Activated gamma-delta T cell treated with Interleukin-2 at 50 U/mL for 16 hours (primary cell): ENCODE data around the gene USP12.
"Not testable (repeated sequence)": the region's sequence is repeated elsewhere in the genome, so short reads cannot be mapped to it uniquely, and the experiment has no call there.

Experiments
- DNase-seq: peaks from one replicate; pipeline ENCODE4 v3.0.0-alpha.2; 2020

Gene USP12

GRCh38 chr13:27147530-27148170, 24.0 kb downstream of the USP12 start:
- no peak for DNase-seq

DNA sequence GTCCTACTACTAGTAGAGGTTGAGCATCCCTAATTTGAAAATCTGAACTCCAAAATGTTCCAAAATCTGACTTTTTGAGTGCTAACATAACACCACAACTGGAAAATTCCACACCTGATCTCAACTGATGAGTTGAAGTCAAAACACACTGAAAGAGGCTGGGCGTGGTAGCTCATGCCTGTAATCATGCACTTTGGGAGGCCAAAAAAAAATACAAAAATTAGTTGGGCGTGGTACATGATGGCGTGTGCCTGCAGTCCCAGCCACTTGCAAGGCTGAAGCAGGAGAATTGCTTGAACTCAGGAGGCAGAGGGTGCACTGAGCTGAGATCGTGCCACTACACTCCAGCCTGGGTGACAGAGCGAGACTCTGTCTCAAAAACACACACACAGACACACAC, 29.9 kb downstream of the USP12 start:
- DNase-seq: no peak

DNA sequence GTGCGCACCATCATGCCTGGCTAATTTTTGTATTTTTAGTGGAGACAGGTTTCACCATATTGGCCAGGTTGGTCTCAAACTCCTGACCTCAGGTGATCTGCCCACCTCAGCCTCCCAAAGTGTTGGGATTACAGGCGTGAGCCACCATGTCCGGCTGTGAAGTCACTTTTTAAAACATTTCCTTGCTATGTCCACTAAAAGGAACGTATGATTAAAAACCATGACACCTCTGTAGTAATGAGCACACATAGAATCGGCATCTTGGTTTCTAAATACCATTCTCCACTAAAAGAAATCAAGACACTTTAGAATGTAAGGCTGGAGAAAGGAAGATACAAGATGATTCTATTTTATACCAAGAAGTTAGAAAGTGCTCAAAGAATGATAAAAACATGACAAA, 30.5 kb downstream of the USP12 start:
- not testable (repeated sequence) for DNase-seq

- no peak for DNase-seq
Observed at GRCh38 chr13:27140060-27140459, 31.6 kb downstream of the USP12 start.

- DNase-seq: no peak
Observed at GRCh38 chr13:27139565-27139964, 32.0 kb downstream of the USP12 start.

GRCh38 chr13:27138457-27139093, 33.0 kb downstream of the USP12 start:
- no peak for DNase-seq

DNA sequence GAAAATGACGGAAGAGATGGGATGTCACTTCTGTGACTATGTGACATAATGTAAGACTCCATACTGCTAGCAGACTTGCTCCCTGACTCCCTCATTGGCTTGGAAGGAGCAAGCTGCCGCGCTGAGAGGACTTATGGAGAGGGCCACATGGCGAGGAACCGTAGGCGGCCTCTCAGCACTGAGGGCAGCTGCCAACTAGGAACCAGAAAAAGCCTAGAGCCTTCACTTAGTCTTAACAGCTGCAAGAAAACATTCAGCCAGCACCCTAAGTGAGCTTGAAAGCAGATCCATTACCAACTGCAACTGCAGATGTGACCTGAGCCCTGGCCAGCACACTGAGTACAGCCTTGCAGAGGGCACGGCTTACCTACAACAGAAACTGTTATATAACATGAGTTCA, 33.9 kb downstream of the USP12 start:
- no peak for DNase-seq

GRCh38 chr13:27135023-27135422, 36.6 kb downstream of the USP12 start:
- no peak for DNase-seq

GRCh38 chr13:27133889-27134288, 37.7 kb downstream of the USP12 start:
- DNase-seq: no peak

- no peak for DNase-seq
Observed at GRCh38 chr13:27132538-27132937, 39.1 kb downstream of the USP12 start.

DNA sequence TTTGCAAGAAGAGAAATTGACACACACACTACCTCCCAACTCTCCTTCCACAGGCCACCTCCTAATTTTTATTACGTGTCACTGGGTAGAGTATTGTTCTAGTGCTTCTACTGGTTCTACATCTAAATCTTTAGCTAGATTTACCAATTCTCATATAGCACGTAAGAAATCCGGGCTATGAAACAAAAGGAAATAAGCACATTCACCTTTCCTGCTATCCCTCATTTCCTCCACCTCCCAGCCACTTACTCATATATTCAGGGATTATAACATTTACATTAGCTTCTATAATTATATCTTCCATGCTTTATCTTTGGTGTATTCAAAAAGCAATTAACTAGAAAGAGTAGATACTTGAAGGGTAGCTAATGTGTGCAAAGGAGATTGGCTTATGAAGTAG, 39.7 kb downstream of the USP12 start:
- no peak for DNase-seq

DNA sequence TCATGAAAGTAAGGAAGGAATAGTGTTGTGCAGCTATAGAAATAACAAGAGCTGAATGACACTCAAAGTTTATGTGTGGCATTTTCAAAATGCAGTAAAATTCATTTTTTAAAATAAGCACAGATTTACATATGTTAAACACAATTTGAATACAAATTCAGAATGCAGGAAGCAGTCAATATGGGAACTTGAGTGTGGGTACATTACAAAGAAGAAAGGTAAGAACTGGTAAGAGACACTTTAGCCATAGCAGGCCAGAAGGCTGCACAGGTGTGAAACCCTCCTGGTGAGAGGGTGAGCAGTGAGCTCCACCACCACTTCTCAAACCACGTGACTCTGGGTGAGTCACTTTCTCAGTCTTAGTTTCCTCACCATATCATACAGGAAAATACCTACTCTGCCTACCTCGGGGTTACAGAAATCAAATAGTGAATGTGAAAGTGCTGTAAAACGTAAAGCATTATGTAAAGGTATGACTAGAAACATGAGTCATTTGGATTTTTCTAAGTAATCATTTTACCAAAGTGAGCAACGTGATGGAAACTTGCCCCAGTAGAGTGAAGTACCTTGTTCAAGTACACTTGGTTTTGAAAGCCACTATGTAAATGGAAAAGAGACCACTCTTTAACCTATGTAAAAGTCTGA, 40.5 kb downstream of the USP12 start:
- DNase-seq: peak; percentile 67

DNA sequence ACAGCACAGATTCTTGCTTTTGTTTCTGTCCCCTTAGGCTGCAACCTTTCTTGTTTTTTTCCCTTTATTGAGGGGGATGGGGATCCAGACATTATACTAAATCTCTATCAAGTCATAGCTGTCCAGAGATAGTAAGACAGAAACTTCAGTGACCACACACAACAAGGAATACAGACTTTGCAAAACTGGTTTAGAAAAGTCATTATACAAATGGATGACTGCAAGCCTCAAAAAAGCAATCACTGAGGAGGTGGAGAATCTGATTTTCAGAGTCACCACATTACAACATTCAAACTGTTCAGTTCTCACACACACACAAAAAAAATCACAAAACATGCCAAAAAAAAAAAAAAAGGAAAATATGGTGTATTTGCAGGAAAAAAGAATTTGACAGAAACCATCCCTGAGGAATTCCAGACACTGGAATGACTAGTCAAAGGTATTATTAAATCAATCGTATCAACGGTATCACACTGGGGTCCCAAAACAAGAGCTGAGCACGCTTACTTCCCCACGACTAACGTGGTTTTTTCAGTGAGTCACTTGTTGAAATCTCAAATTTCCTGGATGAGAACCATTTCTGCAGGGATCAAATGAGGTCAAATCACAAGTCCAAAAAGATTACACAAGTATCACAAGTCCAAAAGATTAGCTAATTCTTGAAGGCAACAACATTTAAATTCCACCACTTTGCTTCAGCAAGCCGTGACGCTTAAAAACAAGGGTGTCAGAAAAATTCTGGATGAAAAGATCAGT, 41.2 kb downstream of the USP12 start:
- DNase-seq: no peak

- no peak for DNase-seq
Observed at GRCh38 chr13:27128825-27129627, 42.6 kb downstream of the USP12 start.

- no peak for DNase-seq
Observed at GRCh38 chr13:27126859-27127258, 44.8 kb downstream of the USP12 start.

- no peak for DNase-seq
Observed at GRCh38 chr13:27125357-27126282, 46.0 kb downstream of the USP12 start.

- no peak for DNase-seq
Observed at GRCh38 chr13:27124571-27124970, 47.0 kb downstream of the USP12 start.

- DNase-seq: not testable (repeated sequence)
Observed at GRCh38 chr13:27123445-27123844, 48.2 kb downstream of the USP12 start.

DNA sequence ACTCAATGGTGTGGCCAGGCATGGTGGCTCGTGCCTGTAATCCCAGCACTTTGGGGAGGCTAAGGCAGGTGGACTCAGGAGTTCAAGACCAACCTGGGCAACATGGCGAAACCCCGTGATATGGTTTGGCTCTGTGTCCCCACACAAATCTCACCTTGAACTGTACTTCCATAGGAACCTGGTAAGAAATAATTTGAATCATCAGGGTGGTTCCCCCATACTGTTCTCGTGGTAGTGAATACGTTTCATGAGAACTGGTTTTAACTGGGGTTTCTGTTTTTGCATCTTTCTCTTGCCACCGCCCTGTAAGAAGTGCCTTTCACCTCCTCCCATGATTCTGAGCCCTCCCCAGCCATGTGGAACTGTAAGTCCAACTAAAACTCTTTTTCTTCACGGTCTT, 49.6 kb downstream of the USP12 start:
- no peak for DNase-seq

GRCh38 chr13:27120811-27121210, 50.8 kb downstream of the USP12 start:
- no peak for DNase-seq

- no peak for DNase-seq
Observed at GRCh38 chr13:27120011-27120410, 51.6 kb downstream of the USP12 start.
